ENCODE measurements around the gene AQP7. TPM values are rescaled to one million over a fixed set of nuclear protein-coding genes. Genes with fewer than 3 reads are reported as not detected.
"Not testable (repeated sequence)": the region's sequence is repeated elsewhere in the genome, so short reads cannot be mapped to it uniquely, and the experiment has no call there.

Gene AQP7
- total RNA-seq, 1 experiment from 2014 or later: not detected

DNA sequence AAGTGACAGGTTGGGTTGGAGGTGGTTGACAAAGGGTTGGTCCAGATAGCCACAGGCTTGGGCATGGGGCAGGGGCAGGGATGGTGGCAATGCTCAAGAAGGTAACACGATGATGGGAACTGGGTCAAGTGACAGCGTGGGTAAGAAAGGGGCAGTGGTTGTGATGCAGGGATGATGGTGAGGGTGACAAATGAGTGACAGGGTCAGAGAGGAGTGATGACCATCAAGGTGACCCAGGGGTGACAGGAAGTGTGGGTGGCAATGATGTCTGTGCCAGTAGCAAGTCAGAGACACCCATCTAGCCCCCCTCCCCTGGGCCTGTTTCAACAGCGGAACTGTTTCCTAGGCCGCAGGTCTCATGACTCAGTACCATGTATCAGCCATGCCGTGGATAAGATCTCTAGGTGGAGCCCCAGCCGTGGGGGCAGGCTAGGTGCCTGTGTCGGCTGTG lies 24.5 kb upstream of the AQP7 start:
- H3K9me3 Mint-ChIP-seq (ENCODE audit: unreplicated experiment): no peaks in the 10 kb centered on the region
- no peak overlapping the region for H3K27ac Mint-ChIP-seq (ENCODE audit: low read depth, unreplicated experiment)
- TF ChIP-seq CTCF (IDR thresholded peaks at IDR 0.05; ENCODE audit: unreplicated experiment): no peak
- intact Hi-C loops (cut with micrococcal nuclease): no loop called here
- POLR2A ChIA-PET: no interaction called here
- H3K4me1 Mint-ChIP-seq (ENCODE audit: insufficient read depth, unreplicated experiment): peaks cover 17% of the 10 kb centered on the region
- CTCF ChIA-PET: interaction anchor here (1.0 kb wide), 1 partner anchor 11 kb away, joined by 3 read pairs; no protein-coding TSS in a partner anchor
- no peak for DNase-seq (ENCODE audit: unreplicated experiment)
- no peak overlapping the region for H3K4me3 Mint-ChIP-seq (ENCODE audit: unreplicated experiment)
- H3K36me3 Mint-ChIP-seq (ENCODE audit: insufficient read depth, unreplicated experiment): no peaks in the 10 kb centered on the region
- BruUV-seq (replicated peaks): no TSS peak
- no peaks in the 10 kb centered on the region for H3K27me3 Mint-ChIP-seq (ENCODE audit: insufficient read depth, unreplicated experiment)

DNA sequence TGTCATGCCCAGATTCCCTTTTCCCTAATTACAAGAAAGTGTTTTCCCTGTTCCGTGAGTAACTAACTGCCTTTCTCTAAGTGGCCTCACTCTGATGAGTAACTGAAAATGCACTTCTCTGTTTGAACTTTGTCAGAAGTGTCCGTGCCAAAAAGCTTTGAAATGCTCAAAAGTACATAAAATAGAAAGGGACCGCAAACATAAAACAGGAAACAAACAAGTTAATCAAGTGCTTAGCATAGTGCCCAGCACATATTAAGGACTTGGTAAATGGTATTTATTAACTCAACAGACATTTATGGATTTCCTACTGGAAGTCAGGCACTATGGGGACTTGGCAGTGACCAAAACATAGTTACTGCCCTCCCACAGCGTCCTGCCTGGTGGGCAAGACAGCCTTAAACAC lies 22.8 kb upstream of the AQP7 start:
- no peak for DNase-seq (ENCODE audit: unreplicated experiment)
- no peaks in the 10 kb centered on the region for H3K9me3 Mint-ChIP-seq (ENCODE audit: unreplicated experiment)
- no peak for TF ChIP-seq CTCF (IDR thresholded peaks at IDR 0.05; ENCODE audit: unreplicated experiment)
- no peaks in the 10 kb centered on the region for H3K27me3 Mint-ChIP-seq (ENCODE audit: insufficient read depth, unreplicated experiment)
- H3K4me3 Mint-ChIP-seq (ENCODE audit: unreplicated experiment): no peak overlapping the region
- no peak overlapping the region for H3K27ac Mint-ChIP-seq (ENCODE audit: low read depth, unreplicated experiment)
- POLR2A ChIA-PET: no interaction called here
- CTCF ChIA-PET: no interaction called here
- peaks cover 2% of the 10 kb centered on the region for H3K4me1 Mint-ChIP-seq (ENCODE audit: insufficient read depth, unreplicated experiment)
- intact Hi-C loops (cut with micrococcal nuclease): no loop called here
- H3K36me3 Mint-ChIP-seq (ENCODE audit: insufficient read depth, unreplicated experiment): no peaks in the 10 kb centered on the region
- no TSS peak for BruUV-seq (replicated peaks)

- intact Hi-C loops (cut with micrococcal nuclease); H3K4me1 Mint-ChIP-seq (ENCODE audit: insufficient read depth, unreplicated experiment); H3K4me3 Mint-ChIP-seq (ENCODE audit: unreplicated experiment); H3K27ac Mint-ChIP-seq (ENCODE audit: low read depth, unreplicated experiment); DNase-seq (ENCODE audit: unreplicated experiment); BruUV-seq (replicated peaks); H3K27me3 Mint-ChIP-seq (ENCODE audit: insufficient read depth, unreplicated experiment); POLR2A ChIA-PET; H3K36me3 Mint-ChIP-seq (ENCODE audit: insufficient read depth, unreplicated experiment); H3K9me3 Mint-ChIP-seq (ENCODE audit: unreplicated experiment); CTCF ChIA-PET: not testable (repeated sequence)
Measured at GRCh38 chr9:33424492-33424891, 22.1 kb upstream of the AQP7 start.

DNA sequence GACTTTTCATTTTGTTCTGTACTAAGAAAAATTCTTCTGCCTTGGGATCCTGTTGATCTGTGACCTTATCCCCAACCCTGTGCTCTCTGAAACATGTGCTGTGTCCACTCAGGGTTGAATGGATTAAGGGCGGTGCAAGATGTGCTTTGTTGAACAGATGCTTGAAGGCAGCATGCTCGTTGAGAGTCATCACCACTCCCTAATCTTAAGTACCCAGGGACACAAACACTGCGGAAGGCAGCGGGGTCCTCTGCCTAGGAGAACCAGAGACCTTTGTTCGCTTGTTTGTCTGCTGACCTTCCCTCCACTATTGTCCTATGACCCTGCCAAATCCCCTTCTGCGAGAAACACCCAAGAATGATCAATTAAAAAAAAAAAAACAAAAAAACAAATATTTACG lies 21.7 kb upstream of the AQP7 start:
- H3K9me3 Mint-ChIP-seq (ENCODE audit: unreplicated experiment); H3K4me3 Mint-ChIP-seq (ENCODE audit: unreplicated experiment); H3K4me1 Mint-ChIP-seq (ENCODE audit: insufficient read depth, unreplicated experiment); CTCF ChIA-PET; H3K36me3 Mint-ChIP-seq (ENCODE audit: insufficient read depth, unreplicated experiment); POLR2A ChIA-PET; BruUV-seq (replicated peaks); H3K27ac Mint-ChIP-seq (ENCODE audit: low read depth, unreplicated experiment); intact Hi-C loops (cut with micrococcal nuclease); H3K27me3 Mint-ChIP-seq (ENCODE audit: insufficient read depth, unreplicated experiment); DNase-seq (ENCODE audit: unreplicated experiment): not testable (repeated sequence)

DNA sequence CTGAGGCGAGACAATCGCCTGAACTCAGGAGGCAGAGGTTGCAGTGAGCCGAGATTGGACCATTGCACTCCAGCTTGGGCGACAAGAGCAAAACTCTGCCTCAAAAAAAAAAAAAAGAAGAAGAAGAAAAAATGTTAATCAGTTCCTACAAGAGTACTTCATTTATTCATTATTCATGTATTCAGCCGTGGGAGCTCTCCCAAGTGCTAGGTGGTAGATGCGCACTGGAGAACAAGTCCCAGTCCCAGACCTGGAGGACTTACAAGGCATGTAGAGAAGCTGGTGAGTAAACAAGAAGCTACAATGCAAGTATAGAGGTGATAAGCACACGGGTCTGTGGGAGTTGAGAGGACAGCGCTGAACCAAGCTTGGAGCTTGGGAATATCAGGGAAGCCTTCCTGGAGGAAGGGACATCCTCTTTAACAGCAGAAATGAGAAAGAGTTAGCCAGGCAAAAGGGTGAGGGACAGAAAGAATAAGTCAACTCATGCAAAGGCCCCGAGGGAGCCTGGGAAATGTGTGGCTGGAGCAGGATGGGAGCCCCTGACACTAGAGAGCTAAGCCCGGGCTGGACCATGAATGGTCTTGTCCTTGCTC lies 17.4 kb upstream of the AQP7 start:
- no peak for DNase-seq (ENCODE audit: unreplicated experiment)
- TF ChIP-seq CTCF (IDR thresholded peaks at IDR 0.05; ENCODE audit: unreplicated experiment): no peak
- H3K9me3 Mint-ChIP-seq (ENCODE audit: unreplicated experiment): no peaks in the 10 kb centered on the region
- peaks cover 29% of the 10 kb centered on the region for H3K4me1 Mint-ChIP-seq (ENCODE audit: insufficient read depth, unreplicated experiment)
- intact Hi-C loops (cut with micrococcal nuclease): no loop called here
- ChIA-PET POLR2A (interaction anchor here (1.1 kb wide), 1 partner anchor 54 kb away, joined by 3 read pairs; the partner anchor contains the start of gene NOL6), CTCF (interaction anchor here (0.6 to 1.1 kb wide), 3 partner anchors 9 to 32 kb away, joined by 3 to 5 read pairs (median 4); no protein-coding TSS in a partner anchor)
- no peak overlapping the region for H3K4me3 Mint-ChIP-seq (ENCODE audit: unreplicated experiment)
- no TSS peak for BruUV-seq (replicated peaks)
- no peaks in the 10 kb centered on the region for H3K36me3 Mint-ChIP-seq (ENCODE audit: insufficient read depth, unreplicated experiment)
- no peak overlapping the region for H3K27ac Mint-ChIP-seq (ENCODE audit: low read depth, unreplicated experiment)
- H3K27me3 Mint-ChIP-seq (ENCODE audit: insufficient read depth, unreplicated experiment): no peaks in the 10 kb centered on the region

All from MCF 10A (cell line).